ENCODE data around the gene COL26A1. TPM values are rescaled to one million over a fixed set of nuclear protein-coding genes. Genes with fewer than 3 reads are reported as not detected.

Gene COL26A1
- total and polyA plus RNA-seq, 8 donors, result 0.20 to 0.55 (median 0.31) TPM; not detected in 5

DNA sequence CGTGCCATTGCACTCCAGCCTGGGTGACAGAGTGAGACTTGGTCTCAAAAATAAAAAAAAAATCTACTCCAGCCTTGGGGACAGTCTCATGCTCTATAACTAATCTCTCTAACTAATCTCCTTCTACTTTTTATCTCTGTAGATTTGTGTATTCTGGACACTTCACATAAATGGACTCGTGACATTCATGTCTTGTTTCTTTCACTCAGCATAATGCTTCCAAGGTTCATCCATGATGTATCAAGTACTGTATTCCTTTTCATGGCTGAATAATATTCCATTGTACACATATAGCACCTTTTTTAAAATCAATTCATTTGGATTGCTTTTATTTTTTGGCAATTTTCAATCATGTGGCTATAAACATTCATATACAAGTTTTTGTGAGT lies 9.8 kb upstream of the COL26A1 start:
- H3K27me3 ChIP-seq, result peaks cover 0 to 21% (median 0%) of the 10 kb centered on the region in 3 donors
- peaks cover 0 to 9% (median 5%) of the 10 kb centered on the region in 4 donors for H3K4me1 ChIP-seq
- DNase-seq, result no peak
- TF ChIP-seq POLR2A (IDR thresholded peaks at IDR 0.05) (no peak), POLR2AphosphoS5 (IDR thresholded peaks at IDR 0.05) (no peak), CTCF (IDR thresholded peaks at IDR 0.05) (no peak), EP300 (IDR thresholded peaks at IDR 0.05) (no peak)
- no peak overlapping the region for H3K27ac ChIP-seq
- 21 to 52% (median 39%) methylated on average over 2 of the region's 2 CpGs for WGBS, 5 donors
- H3K36me3 ChIP-seq, result no peaks in the 10 kb centered on the region
- intact Hi-C loops (cut with DNase I; ENCODE audit: low total_unique reads), result no loop called here
- no peak overlapping the region for H3K4me3 ChIP-seq
- H3K9me3 ChIP-seq, result no peaks in the 10 kb centered on the region

GRCh38 chr7:101357433-101357832 lies 5.2 kb upstream of the COL26A1 start:
- Histone ChIP-seq H3K27ac (no peak overlapping the region), H3K4me1 (peaks cover under 1 to 5% (median under 1%) of the 10 kb centered on the region in 4 donors), H3K9me3 (no peaks in the 10 kb centered on the region), H3K4me3 (no peak overlapping the region), H3K36me3 (no peaks in the 10 kb centered on the region), H3K27me3 (peaks cover 0 to 32% (median 5%) of the 10 kb centered on the region in 3 donors)
- TF ChIP-seq EP300 (IDR thresholded peaks at IDR 0.05) (no peak), POLR2A (IDR thresholded peaks at IDR 0.05) (no peak), CTCF (IDR thresholded peaks at IDR 0.05) (no peak), POLR2AphosphoS5 (IDR thresholded peaks at IDR 0.05) (no peak)
- intact Hi-C loops (cut with DNase I; ENCODE audit: low total_unique reads), result no loop called here
- 65 to 82% (median 73%) methylated on average over 7 of the region's 7 CpGs for WGBS, 5 donors
- no peak for DNase-seq

DNA sequence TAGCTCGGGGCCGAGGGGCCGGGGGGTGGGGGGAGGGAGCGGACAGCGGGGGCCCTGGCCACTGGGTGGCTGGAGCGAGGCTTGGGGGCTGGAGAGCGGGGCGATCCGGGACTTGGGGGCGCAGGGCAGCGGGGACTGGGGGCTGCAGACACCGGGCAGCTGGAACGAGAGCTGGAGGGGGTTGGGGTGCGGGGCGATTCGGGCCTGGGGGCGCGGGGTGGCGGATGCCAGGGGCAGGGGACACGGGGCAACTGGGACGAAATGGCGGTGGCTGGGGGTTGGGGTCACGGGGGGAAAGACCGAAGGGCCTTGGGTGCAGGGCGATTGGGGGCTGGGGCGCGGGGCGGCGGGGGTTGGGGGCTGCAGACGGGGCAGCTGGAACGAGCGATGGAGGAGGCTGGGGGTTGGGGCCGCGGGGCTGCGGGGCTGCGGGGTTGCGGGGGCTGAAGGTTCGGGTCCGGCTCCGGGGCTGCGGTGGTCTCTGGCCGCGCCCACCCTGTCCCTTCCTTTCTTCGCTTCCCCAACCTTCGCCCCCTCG lies 590 bp downstream of the COL26A1 start:
- H3K4me3 ChIP-seq, result peak overlapping the region; percentile 53 to 57 (median 54)
- intact Hi-C loops (cut with DNase I; ENCODE audit: low total_unique reads), result no loop called here
- no peaks in the 10 kb centered on the region for H3K9me3 ChIP-seq
- H3K27me3 ChIP-seq, result peaks cover 0 to 72% (median 25%) of the 10 kb centered on the region in 3 donors
- no peaks in the 10 kb centered on the region for H3K36me3 ChIP-seq
- peak overlapping the region in 1 of 5 donors; percentile 66 for H3K27ac ChIP-seq
- DNase-seq, result no peak
- 0 to 4% (median 2%) methylated on average over 8 to 44 of the region's 46 CpGs for WGBS, 5 donors
- H3K4me1 ChIP-seq, result peaks cover 15 to 22% (median 20%) of the 10 kb centered on the region in 4 donors
- TF ChIP-seq POLR2A (IDR thresholded peaks at IDR 0.05), result no peak
- no peak for TF ChIP-seq POLR2AphosphoS5 (IDR thresholded peaks at IDR 0.05)
- no peak for TF ChIP-seq CTCF (IDR thresholded peaks at IDR 0.05)
- TF ChIP-seq EP300 (IDR thresholded peaks at IDR 0.05), result no peak

DNA sequence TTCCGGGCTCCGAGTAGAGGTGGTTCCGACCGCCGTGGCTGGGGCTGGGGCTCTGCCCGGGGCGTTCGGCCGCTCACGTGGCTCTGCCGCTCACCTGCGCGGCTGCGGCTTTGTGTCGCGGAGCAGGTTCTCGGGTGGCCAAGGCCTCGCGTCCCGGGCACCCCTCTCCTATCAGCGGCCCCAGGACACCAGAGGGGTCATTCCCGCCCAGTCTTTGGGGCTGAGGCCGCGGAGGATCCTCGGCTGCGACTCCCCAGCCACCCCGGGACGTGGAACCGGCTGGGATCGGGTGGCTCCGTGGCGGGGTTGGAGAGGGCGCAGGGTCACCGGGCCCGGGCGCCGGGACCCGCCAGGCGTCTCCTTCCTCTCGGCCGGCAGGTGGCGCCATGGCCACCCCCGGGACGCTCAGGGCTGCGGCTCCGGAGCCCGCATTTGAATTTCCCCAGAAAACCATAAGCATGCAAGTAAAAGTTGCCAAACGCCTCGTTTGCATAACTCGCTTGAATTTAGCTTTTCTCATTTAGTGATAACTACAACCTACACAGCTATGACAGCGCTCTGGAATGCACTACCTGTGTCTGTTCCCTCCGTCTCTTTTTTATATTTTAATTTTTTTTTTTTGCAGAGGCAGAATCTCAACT lies 1.2 kb downstream of the COL26A1 start:
- DNase-seq, result peak; percentile 68 to 90
- intact Hi-C loops (cut with DNase I; ENCODE audit: low total_unique reads), result no loop called here
- H3K27ac ChIP-seq, result peak overlapping the region in 2 of 5 donors; percentile 41 to 66
- peak in 6 of 7 experiments; percentile 4 to 86 (median 72) for TF ChIP-seq CTCF (IDR thresholded peaks at IDR 0.05)
- TF ChIP-seq POLR2AphosphoS5 (IDR thresholded peaks at IDR 0.05), result no peak
- WGBS, 5 donors, result 1 to 2% (median 2%) methylated on average over 30 to 52 of the region's 52 CpGs
- no peaks in the 10 kb centered on the region for H3K9me3 ChIP-seq
- H3K36me3 ChIP-seq, result no peaks in the 10 kb centered on the region
- H3K4me3 ChIP-seq, result peak overlapping the region; percentile 53 to 57 (median 54)
- H3K4me1 ChIP-seq, result peaks cover 15 to 22% (median 20%) of the 10 kb centered on the region in 4 donors
- peaks cover 0 to 78% (median 25%) of the 10 kb centered on the region in 3 donors for H3K27me3 ChIP-seq

Data from stomach (tissue), 9 donors.